GM10266 (cell line): Measurements from ENCODE around the gene BCAR3.

Source experiments
- DNase-seq: peaks from one replicate; pipeline ENCODE4 v3.0.0; 2012; ENCODE audit errors: extremely low spot score
- TF ChIP-seq, protein P1 (sequence below): IDR thresholded peaks from 2 replicates; pipeline ENCODE4 v1.5.1; 2012; ENCODE audit warnings: mild to moderate bottlenecking, low read depth; ENCODE audit not compliant: control insufficient read depth, insufficient read depth; ENCODE audit errors: missing control alignments

The BCAR3 gene

DNA sequence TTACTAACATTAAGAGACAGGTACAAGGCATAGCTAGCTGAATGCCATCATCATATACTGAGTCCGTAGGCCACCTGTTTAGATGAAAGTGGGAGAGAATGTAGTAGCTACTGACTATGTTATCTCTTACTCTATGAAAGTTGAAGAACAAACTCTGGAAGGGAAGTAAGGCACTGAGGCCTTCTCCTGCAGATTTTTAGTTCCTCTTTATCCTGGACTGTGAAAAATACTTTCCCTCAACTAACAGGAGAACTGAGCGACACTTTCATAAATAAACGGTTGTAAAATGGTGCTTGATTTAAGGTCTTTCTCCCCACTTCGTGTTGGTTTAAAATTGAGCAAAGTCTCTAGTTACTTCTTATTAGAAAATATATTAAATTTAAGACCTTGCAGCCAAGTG lies 131.8 kb downstream of the BCAR3 start:
- DNase-seq, result no peak
- TF ChIP-seq, protein P1, sequence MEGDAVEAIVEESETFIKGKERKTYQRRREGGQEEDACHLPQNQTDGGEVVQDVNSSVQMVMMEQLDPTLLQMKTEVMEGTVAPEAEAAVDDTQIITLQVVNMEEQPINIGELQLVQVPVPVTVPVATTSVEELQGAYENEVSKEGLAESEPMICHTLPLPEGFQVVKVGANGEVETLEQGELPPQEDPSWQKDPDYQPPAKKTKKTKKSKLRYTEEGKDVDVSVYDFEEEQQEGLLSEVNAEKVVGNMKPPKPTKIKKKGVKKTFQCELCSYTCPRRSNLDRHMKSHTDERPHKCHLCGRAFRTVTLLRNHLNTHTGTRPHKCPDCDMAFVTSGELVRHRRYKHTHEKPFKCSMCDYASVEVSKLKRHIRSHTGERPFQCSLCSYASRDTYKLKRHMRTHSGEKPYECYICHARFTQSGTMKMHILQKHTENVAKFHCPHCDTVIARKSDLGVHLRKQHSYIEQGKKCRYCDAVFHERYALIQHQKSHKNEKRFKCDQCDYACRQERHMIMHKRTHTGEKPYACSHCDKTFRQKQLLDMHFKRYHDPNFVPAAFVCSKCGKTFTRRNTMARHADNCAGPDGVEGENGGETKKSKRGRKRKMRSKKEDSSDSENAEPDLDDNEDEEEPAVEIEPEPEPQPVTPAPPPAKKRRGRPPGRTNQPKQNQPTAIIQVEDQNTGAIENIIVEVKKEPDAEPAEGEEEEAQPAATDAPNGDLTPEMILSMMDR, result no peak

GRCh38 chr1:93549131-93549530 lies 132.5 kb downstream of the BCAR3 start:
- TF ChIP-seq, protein P1, result no peak
- DNase-seq, result no peak

DNA sequence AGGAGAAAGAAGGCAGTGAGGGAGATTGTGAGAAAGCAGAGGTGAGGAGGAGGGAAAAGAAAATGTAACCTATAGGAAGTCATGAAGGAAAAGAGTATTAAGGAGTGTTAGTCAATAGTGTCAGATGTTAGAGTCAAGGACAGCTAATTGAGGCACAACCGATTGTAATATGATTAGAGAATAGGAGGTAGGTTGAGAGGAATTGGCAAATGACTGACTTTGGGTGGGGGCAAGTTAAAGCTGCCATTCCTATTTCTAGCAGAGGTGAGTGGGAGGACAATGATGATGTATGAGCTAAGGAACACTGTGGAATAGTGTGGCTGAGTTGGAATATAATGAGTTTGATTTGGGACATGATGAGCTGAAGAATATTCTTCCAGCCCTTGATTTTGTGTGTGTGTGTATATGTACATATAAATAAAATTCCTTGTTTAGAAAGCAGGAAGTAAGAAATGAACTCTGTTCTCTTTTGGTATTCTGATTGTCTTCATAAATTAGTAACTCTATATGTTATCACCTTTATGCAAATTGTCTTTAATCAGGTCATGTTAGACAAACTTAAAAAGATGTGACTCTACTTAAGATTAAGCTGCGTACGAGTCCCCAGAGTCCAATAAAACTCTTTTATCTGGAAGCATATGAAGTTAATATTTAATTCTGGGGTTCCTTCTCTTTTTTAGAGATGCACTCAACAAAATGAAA lies 135.3 kb downstream of the BCAR3 start:
- TF ChIP-seq, protein P1, result no peak
- no peak for DNase-seq

GRCh38 chr1:93542398-93542797 lies 139.2 kb downstream of the BCAR3 start:
- DNase-seq, result no peak
- TF ChIP-seq, protein P1, result no peak

GRCh38 chr1:93541045-93541444 lies 140.6 kb downstream of the BCAR3 start:
- TF ChIP-seq, protein P1, result no peak
- no peak for DNase-seq

GRCh38 chr1:93537924-93538323 lies 143.7 kb downstream of the BCAR3 start:
- TF ChIP-seq, protein P1, result no peak
- DNase-seq, result no peak

GRCh38 chr1:93537396-93537795 lies 144.2 kb downstream of the BCAR3 start:
- TF ChIP-seq, protein P1, result no peak
- no peak for DNase-seq
